Activated CD8-positive, alpha-beta memory T cell treated with anti-CD3 and anti-CD28 coated beads for 24 hours (primary cell): Measurements from ENCODE around the gene BTBD7.

Experiments
- DNase-seq: peaks from one replicate; pipeline ENCODE4 v3.0.0-alpha.2; 2020

BTBD7 gene

GRCh38 chr14:93301821-93302447 lies 30.9 kb downstream of the BTBD7 start:
- no peak for DNase-seq

- DNase-seq, result no peak
These were observed 33.0 kb downstream of the BTBD7 start for GRCh38 chr14:93299866-93300265.

- DNase-seq, result no peak
These were observed 33.4 kb downstream of the BTBD7 start for GRCh38 chr14:93299416-93299815.

GRCh38 chr14:93295541-93296220 lies 37.2 kb downstream of the BTBD7 start:
- no peak for DNase-seq

GRCh38 chr14:93286212-93286890 lies 46.5 kb downstream of the BTBD7 start:
- no peak for DNase-seq

- no peak for DNase-seq
These were observed 47.8 kb downstream of the BTBD7 start for GRCh38 chr14:93285044-93285443.

GRCh38 chr14:93281937-93282336 lies 50.9 kb downstream of the BTBD7 start:
- DNase-seq, result no peak

GRCh38 chr14:93280743-93281142 lies 52.1 kb downstream of the BTBD7 start:
- DNase-seq, result no peak

- no peak for DNase-seq
These were observed 56.7 kb downstream of the BTBD7 start for GRCh38 chr14:93276031-93276716.

- no peak for DNase-seq
These were observed 58.6 kb downstream of the BTBD7 start for GRCh38 chr14:93274055-93274806.

- DNase-seq, result no peak
These were observed 61.7 kb downstream of the BTBD7 start for GRCh38 chr14:93271111-93271510.

GRCh38 chr14:93269341-93270068 lies 63.3 kb downstream of the BTBD7 start:
- no peak for DNase-seq

GRCh38 chr14:93268406-93268805 lies 64.4 kb downstream of the BTBD7 start:
- DNase-seq, result no peak

GRCh38 chr14:93267149-93267711 lies 65.6 kb downstream of the BTBD7 start:
- no peak for DNase-seq

GRCh38 chr14:93266127-93266526 lies 66.7 kb downstream of the BTBD7 start:
- no peak for DNase-seq

- DNase-seq, result no peak
These were observed 69.4 kb downstream of the BTBD7 start for GRCh38 chr14:93263416-93263815.

- no peak for DNase-seq
These were observed 70.4 kb downstream of the BTBD7 start for GRCh38 chr14:93262446-93262845.

- DNase-seq, result no peak
These were observed 83.6 kb downstream of the BTBD7 start for GRCh38 chr14:93249128-93249831.

- no peak for DNase-seq
These were observed 86.3 kb downstream of the BTBD7 start for GRCh38 chr14:93246534-93246933.

GRCh38 chr14:93245764-93246420 lies 86.9 kb downstream of the BTBD7 start:
- DNase-seq, result no peak

GRCh38 chr14:93240678-93241000 lies 92.2 kb downstream of the BTBD7 start:
- no peak for DNase-seq
